ENCODE measurements around the gene NCF4. TPM values are rescaled to one million over a fixed set of nuclear protein-coding genes. Genes with fewer than 3 reads are reported as not detected.

The NCF4 gene
- total and polyA plus RNA-seq, 11 donors: 1.9 to 33.3 (median 4.5) TPM

GRCh38 chr22:36818010-36818642 lies 42.7 kb upstream of the NCF4 start:
- Histone ChIP-seq H3K27me3 (peaks cover 34 to 94% (median 69%) of the 10 kb centered on the region in 9 donors), H3K4me3 (no peak overlapping the region), H3K4me1 (peaks cover 0 to 15% (median 10%) of the 10 kb centered on the region in 12 donors), H3K36me3 (no peaks in the 10 kb centered on the region), H3K27ac (no peak overlapping the region), H3K9me3 (no peaks in the 10 kb centered on the region)
- intact Hi-C loops (cut with DNase I): no loop called here
- ATAC-seq (no peak), DNase-seq (no peak)
- no peak for TF ChIP-seq POLR2A (IDR thresholded peaks at IDR 0.05)
- 71 to 82% (median 77%) methylated on average over 6 of the region's 6 CpGs for WGBS, 4 donors

GRCh38 chr22:36819112-36819511 lies 41.7 kb upstream of the NCF4 start:
- TF ChIP-seq POLR2A (IDR thresholded peaks at IDR 0.05) (no peak), CTCF (IDR thresholded peaks at IDR 0.05) (no peak)
- Histone ChIP-seq H3K36me3 (no peaks in the 10 kb centered on the region), H3K4me3 (no peak overlapping the region), H3K27ac (no peak overlapping the region), H3K9me3 (no peaks in the 10 kb centered on the region), H3K27me3 (peaks cover 34 to 95% (median 66%) of the 10 kb centered on the region in 9 donors), H3K4me1 (peaks cover 0 to 15% (median 10%) of the 10 kb centered on the region in 12 donors)
- 20 to 24% (median 23%) methylated on average over 6 to 9 of the region's 9 CpGs for WGBS, 4 donors
- no peak for ATAC-seq
- intact Hi-C loops (cut with DNase I): no loop called here
- DNase-seq: no peak

GRCh38 chr22:36822581-36822980 lies 38.2 kb upstream of the NCF4 start:
- DNase-seq (no peak), ATAC-seq (no peak)
- Histone ChIP-seq H3K4me3 (no peak overlapping the region), H3K4me1 (no peaks in the 10 kb centered on the region), H3K27ac (no peak overlapping the region), H3K36me3 (no peaks in the 10 kb centered on the region), H3K9me3 (no peaks in the 10 kb centered on the region), H3K27me3 (peaks cover 17 to 68% (median 39%) of the 10 kb centered on the region in 9 donors)
- intact Hi-C loops (cut with DNase I): no loop called here
- TF ChIP-seq POLR2A (IDR thresholded peaks at IDR 0.05) (no peak), CTCF (IDR thresholded peaks at IDR 0.05) (no peak)
- 67 to 77% (median 73%) methylated on average over 5 to 6 of the region's 6 CpGs for WGBS, 4 donors

GRCh38 chr22:36823186-36823839 lies 37.5 kb upstream of the NCF4 start:
- 33 to 45% (median 38%) methylated on average over 16 to 17 of the region's 17 CpGs for WGBS, 4 donors
- Histone ChIP-seq H3K9me3 (no peaks in the 10 kb centered on the region), H3K27me3 (peaks cover 9 to 61% (median 32%) of the 10 kb centered on the region in 9 donors), H3K36me3 (no peaks in the 10 kb centered on the region), H3K27ac (no peak overlapping the region), H3K4me3 (no peak overlapping the region), H3K4me1 (no peaks in the 10 kb centered on the region)
- DNase-seq: no peak
- ATAC-seq: peak in 1 of 4 donors; percentile 16
- TF ChIP-seq POLR2A (IDR thresholded peaks at IDR 0.05) (no peak), CTCF (IDR thresholded peaks at IDR 0.05) (no peak)
- intact Hi-C loops (cut with DNase I): no loop called here
